ENCODE data around the gene MRPL52.

Gene MRPL52

GRCh38 chr14:22884076-22884737 lies 54.5 kb downstream of the MRPL52 start:
- no peaks in the 10 kb centered on the region for H3K9me3 Mint-ChIP-seq
- H3K27ac Mint-ChIP-seq: peak overlapping the region; percentile 52
- H3K27me3 Mint-ChIP-seq: no peaks in the 10 kb centered on the region
- H3K4me3 Mint-ChIP-seq: peak overlapping the region in 1 of 2 donors; percentile 1
- no peak for DNase-seq
- H3K36me3 Mint-ChIP-seq: peaks cover 4 to 11% of the 10 kb centered on the region in 2 donors
- H3K4me1 Mint-ChIP-seq: peaks cover 54 to 66% of the 10 kb centered on the region in 2 donors
- no peak for ATAC-seq (replicated peaks)

All from stimulated activated naive B cell treated with anti-CD40 and anti-IgM and Interleukin-4, amounts not matched to agents 10 μg/mL and 1 μg/mL and 100 μg/mL, for 72 hours (primary cell).